RKO (cell line): ENCODE measurements around the gene CACNA1G.

Source experiments
- DNase-seq: peaks from one replicate; pipeline ENCODE4 v3.0.0-alpha.2; 2016; ENCODE audit warnings: low spot score

CACNA1G gene

GRCh38 chr17:50656509-50656908 is 96.0 kb downstream of the CACNA1G start:
- no peak for DNase-seq

GRCh38 chr17:50657054-50657453 is 96.5 kb downstream of the CACNA1G start:
- DNase-seq, result no peak

GRCh38 chr17:50657627-50658026 is 97.1 kb downstream of the CACNA1G start:
- DNase-seq, result no peak

- no peak for DNase-seq
These were observed 98.1 kb downstream of the CACNA1G start for GRCh38 chr17:50658616-50659015.

- no peak for DNase-seq
These were observed 98.7 kb downstream of the CACNA1G start for GRCh38 chr17:50659179-50659578.

- no peak for DNase-seq
These were observed 99.7 kb downstream of the CACNA1G start for GRCh38 chr17:50660042-50660886.

GRCh38 chr17:50660887-50661345 is 100.4 kb downstream of the CACNA1G start:
- DNase-seq, result no peak

GRCh38 chr17:50661348-50661747 is 100.8 kb downstream of the CACNA1G start:
- no peak for DNase-seq

- peak; percentile 83 for DNase-seq
These were observed 101.4 kb downstream of the CACNA1G start for GRCh38 chr17:50661795-50662391.

- DNase-seq, result no peak
These were observed 102.2 kb downstream of the CACNA1G start for GRCh38 chr17:50662632-50663225.

GRCh38 chr17:50663812-50664374 is 103.4 kb downstream of the CACNA1G start:
- DNase-seq, result no peak

- no peak for DNase-seq
These were observed 104.4 kb downstream of the CACNA1G start for GRCh38 chr17:50664788-50665458.

GRCh38 chr17:50665838-50666237 is 105.3 kb downstream of the CACNA1G start:
- no peak for DNase-seq

- no peak for DNase-seq
These were observed 105.8 kb downstream of the CACNA1G start for GRCh38 chr17:50666316-50666715.

- DNase-seq, result no peak
These were observed 106.9 kb downstream of the CACNA1G start for GRCh38 chr17:50667259-50668024.

- no peak for DNase-seq
These were observed 107.7 kb downstream of the CACNA1G start for GRCh38 chr17:50668025-50668837.

GRCh38 chr17:50668838-50669581 is 108.5 kb downstream of the CACNA1G start:
- DNase-seq, result no peak

GRCh38 chr17:50672071-50672470 is 111.6 kb downstream of the CACNA1G start:
- DNase-seq, result no peak

GRCh38 chr17:50672831-50673551 is 112.5 kb downstream of the CACNA1G start:
- DNase-seq, result no peak
